WTC11 (cell line): ENCODE measurements around the gene ZNF443. TPM values are rescaled to one million over a fixed set of nuclear protein-coding genes. Genes with fewer than 3 reads are reported as not detected.

ENCODE experiments used
- ATF1 ChIP-seq: sonication (generic); formaldehyde crosslinking; IDR thresholded peaks from 2 replicates; pipeline ENCODE4 v1.8.1; 2023; ENCODE audit warnings: mild to moderate bottlenecking, moderate library complexity, missing genetic modification reagents
- ATF6 ChIP-seq: sonication (generic); formaldehyde crosslinking; IDR thresholded peaks from 2 replicates; pipeline ENCODE4 v1.8.1; 2023; ENCODE audit warnings: mild to moderate bottlenecking, missing genetic modification reagents
- ELF4 ChIP-seq: sonication (generic); formaldehyde crosslinking; IDR thresholded peaks from 2 replicates; pipeline ENCODE4 v1.8.1; 2022; ENCODE audit warnings: low read depth, mild to moderate bottlenecking, moderate library complexity, missing genetic modification reagents
- EMX1 ChIP-seq: fragments of 250-450 bp; sonication (Bioruptor Pico); IDR thresholded peaks from 2 replicates; pipeline ENCODE4 v1.8.0; 2021; ENCODE audit warnings: mild to moderate bottlenecking
- FOXP4 ChIP-seq: sonication (generic); formaldehyde crosslinking; IDR thresholded peaks from 2 replicates; pipeline ENCODE4 v1.8.0; 2022; ENCODE audit warnings: mild to moderate bottlenecking, missing genetic modification reagents
- HMGA2 ChIP-seq: fragments of 250-450 bp; sonication (Bioruptor Pico); IDR thresholded peaks from 2 replicates; pipeline ENCODE4 v1.4.0; 2021; ENCODE audit warnings: mild to moderate bottlenecking, moderate library complexity
- NFE2L1 ChIP-seq: sonication (generic); formaldehyde crosslinking; IDR thresholded peaks from 2 replicates; pipeline ENCODE4 v1.8.1; 2023; ENCODE audit warnings: missing genetic modification reagents
- NFYB ChIP-seq: sonication (generic); formaldehyde crosslinking; conservative IDR thresholded peaks from 2 replicates; pipeline ENCODE4 v1.8.0; 2022; ENCODE audit warnings: low read depth, missing genetic modification reagents
- NR2C2 ChIP-seq: sonication (generic); formaldehyde crosslinking; IDR thresholded peaks from 2 replicates; pipeline ENCODE4 v1.8.0; 2022; ENCODE audit warnings: mild to moderate bottlenecking, missing genetic modification reagents
- ZBTB43 ChIP-seq: sonication (generic); formaldehyde crosslinking; IDR thresholded peaks from 2 replicates; pipeline ENCODE4 v1.8.1; 2023; ENCODE audit warnings: mild to moderate bottlenecking, missing genetic modification reagents
- ZNF219 ChIP-seq: sonication (generic); formaldehyde crosslinking; IDR thresholded peaks from 2 replicates; pipeline ENCODE4 v1.8.0; 2023; ENCODE audit warnings: missing genetic modification reagents, mild to moderate bottlenecking, borderline replicate concordance
- ZNF232 ChIP-seq: sonication (generic); formaldehyde crosslinking; IDR thresholded peaks from 2 replicates; pipeline ENCODE4 v1.8.0; 2022; ENCODE audit warnings: mild to moderate bottlenecking, missing genetic modification reagents
- ZNF281 ChIP-seq: sonication (generic); formaldehyde crosslinking; IDR thresholded peaks from 2 replicates; pipeline ENCODE4 v1.8.0; 2023; ENCODE audit warnings: mild to moderate bottlenecking, missing genetic modification reagents
- ZNF416 ChIP-seq: fragments of 250-450 bp; sonication (Bioruptor Pico); IDR thresholded peaks from 2 replicates; pipeline ENCODE4 v1.9.0; 2021; ENCODE audit warnings: mild to moderate bottlenecking, inconsistent platforms
- ZNF671 ChIP-seq: fragments of 250-450 bp; sonication (Bioruptor Pico); IDR thresholded peaks from 2 replicates; pipeline ENCODE4 v1.8.0; 2021; ENCODE audit warnings: mild to moderate bottlenecking
- total RNA-seq: library from RNA; stranded (reverse); gene quantifications from 3 replicates; pipeline ENCODE4 v1.2.3, GENCODE V29; 2021
- TF ChIP-seq, protein P1 (sequence below): sonication (generic); formaldehyde crosslinking; IDR thresholded peaks from 2 replicates; pipeline ENCODE4 v1.8.1; 2022; ENCODE audit warnings: mild to moderate bottlenecking, moderate library complexity, missing genetic modification reagents
- TF ChIP-seq, protein P2 (sequence below): sonication (generic); formaldehyde crosslinking; IDR thresholded peaks from 2 replicates; pipeline ENCODE4 v1.8.1; 2022; ENCODE audit warnings: missing genetic modification reagents, borderline replicate concordance
- TF ChIP-seq, protein P3 (sequence below): sonication (generic); formaldehyde crosslinking; IDR thresholded peaks from 2 replicates; pipeline ENCODE4 v1.8.1; 2023; ENCODE audit warnings: mild to moderate bottlenecking, missing genetic modification reagents, moderate library complexity
- TF ChIP-seq, protein P4 (sequence below): fragments of 250-450 bp; sonication (Bioruptor Pico); IDR thresholded peaks from 2 replicates; pipeline ENCODE4 v1.9.0; 2021; ENCODE audit warnings: mild to moderate bottlenecking, borderline replicate concordance
- TF ChIP-seq, protein P5 (sequence below): fragments of 250-450 bp; sonication (Bioruptor Pico); IDR thresholded peaks from 2 replicates; pipeline ENCODE4 v2.1.2; 2022; ENCODE audit warnings: mild to moderate bottlenecking, moderate library complexity

ZNF443 gene
- total RNA-seq, 1 experiment from 2014 or later = 8.0 TPM

GRCh38 chr19:12484371-12485051 lies 43.7 kb upstream of the ZNF443 start, which contains the start of gene ZNF709 (continued):
- TF ChIP-seq ATF6 (CRISPR knock-in tag) (no peak), ZNF671 (no peak), NR2C2 (CRISPR knock-in tag) (no peak), NFYB (peak; percentile 76), ZBTB43 (CRISPR knock-in tag) (0 out of 2 replicates have a peak, but pooled peaks have one; percentile 43), HMGA2 (no peak), EMX1 (no peak), ELF4 (CRISPR knock-in tag) (no peak), ZNF281 (0 out of 2 replicates have a peak, but pooled peaks have one; percentile 12), ZNF416 (CRISPR knock-in tag) (peak; percentile 78; the same call in 1 of the 2 replicates), ATF1 (no peak), ZNF219 (CRISPR knock-in tag) (no peak), NFE2L1 (CRISPR knock-in tag) (no peak), ZNF232 (CRISPR knock-in tag) (0 out of 2 replicates have a peak, but pooled peaks have one; percentile 26), FOXP4 (CRISPR knock-in tag) (no peak)
- TF ChIP-seq, protein P1, sequence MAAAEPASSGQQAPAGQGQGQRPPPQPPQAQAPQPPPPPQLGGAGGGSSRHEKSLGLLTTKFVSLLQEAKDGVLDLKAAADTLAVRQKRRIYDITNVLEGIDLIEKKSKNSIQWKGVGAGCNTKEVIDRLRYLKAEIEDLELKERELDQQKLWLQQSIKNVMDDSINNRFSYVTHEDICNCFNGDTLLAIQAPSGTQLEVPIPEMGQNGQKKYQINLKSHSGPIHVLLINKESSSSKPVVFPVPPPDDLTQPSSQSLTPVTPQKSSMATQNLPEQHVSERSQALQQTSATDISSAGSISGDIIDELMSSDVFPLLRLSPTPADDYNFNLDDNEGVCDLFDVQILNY (CRISPR knock-in tag) = no peak; the same call in 1 of the 2 replicates
- TF ChIP-seq, protein P2, sequence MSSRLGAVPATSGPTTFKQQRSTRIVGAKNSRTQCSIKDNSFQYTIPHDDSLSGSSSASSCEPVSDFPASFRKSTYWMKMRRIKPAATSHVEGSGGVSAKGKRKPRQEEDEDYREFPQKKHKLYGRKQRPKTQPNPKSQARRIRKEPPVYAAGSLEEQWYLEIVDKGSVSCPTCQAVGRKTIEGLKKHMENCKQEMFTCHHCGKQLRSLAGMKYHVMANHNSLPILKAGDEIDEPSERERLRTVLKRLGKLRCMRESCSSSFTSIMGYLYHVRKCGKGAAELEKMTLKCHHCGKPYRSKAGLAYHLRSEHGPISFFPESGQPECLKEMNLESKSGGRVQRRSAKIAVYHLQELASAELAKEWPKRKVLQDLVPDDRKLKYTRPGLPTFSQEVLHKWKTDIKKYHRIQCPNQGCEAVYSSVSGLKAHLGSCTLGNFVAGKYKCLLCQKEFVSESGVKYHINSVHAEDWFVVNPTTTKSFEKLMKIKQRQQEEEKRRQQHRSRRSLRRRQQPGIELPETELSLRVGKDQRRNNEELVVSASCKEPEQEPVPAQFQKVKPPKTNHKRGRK (CRISPR knock-in tag) = 0 out of 2 replicates have a peak, but pooled peaks have one; percentile 20
- TF ChIP-seq, protein P3, sequence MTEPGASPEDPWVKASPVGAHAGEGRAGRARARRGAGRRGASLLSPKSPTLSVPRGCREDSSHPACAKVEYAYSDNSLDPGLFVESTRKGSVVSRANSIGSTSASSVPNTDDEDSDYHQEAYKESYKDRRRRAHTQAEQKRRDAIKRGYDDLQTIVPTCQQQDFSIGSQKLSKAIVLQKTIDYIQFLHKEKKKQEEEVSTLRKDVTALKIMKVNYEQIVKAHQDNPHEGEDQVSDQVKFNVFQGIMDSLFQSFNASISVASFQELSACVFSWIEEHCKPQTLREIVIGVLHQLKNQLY (CRISPR knock-in tag) = no peak
- TF ChIP-seq, protein P4, sequence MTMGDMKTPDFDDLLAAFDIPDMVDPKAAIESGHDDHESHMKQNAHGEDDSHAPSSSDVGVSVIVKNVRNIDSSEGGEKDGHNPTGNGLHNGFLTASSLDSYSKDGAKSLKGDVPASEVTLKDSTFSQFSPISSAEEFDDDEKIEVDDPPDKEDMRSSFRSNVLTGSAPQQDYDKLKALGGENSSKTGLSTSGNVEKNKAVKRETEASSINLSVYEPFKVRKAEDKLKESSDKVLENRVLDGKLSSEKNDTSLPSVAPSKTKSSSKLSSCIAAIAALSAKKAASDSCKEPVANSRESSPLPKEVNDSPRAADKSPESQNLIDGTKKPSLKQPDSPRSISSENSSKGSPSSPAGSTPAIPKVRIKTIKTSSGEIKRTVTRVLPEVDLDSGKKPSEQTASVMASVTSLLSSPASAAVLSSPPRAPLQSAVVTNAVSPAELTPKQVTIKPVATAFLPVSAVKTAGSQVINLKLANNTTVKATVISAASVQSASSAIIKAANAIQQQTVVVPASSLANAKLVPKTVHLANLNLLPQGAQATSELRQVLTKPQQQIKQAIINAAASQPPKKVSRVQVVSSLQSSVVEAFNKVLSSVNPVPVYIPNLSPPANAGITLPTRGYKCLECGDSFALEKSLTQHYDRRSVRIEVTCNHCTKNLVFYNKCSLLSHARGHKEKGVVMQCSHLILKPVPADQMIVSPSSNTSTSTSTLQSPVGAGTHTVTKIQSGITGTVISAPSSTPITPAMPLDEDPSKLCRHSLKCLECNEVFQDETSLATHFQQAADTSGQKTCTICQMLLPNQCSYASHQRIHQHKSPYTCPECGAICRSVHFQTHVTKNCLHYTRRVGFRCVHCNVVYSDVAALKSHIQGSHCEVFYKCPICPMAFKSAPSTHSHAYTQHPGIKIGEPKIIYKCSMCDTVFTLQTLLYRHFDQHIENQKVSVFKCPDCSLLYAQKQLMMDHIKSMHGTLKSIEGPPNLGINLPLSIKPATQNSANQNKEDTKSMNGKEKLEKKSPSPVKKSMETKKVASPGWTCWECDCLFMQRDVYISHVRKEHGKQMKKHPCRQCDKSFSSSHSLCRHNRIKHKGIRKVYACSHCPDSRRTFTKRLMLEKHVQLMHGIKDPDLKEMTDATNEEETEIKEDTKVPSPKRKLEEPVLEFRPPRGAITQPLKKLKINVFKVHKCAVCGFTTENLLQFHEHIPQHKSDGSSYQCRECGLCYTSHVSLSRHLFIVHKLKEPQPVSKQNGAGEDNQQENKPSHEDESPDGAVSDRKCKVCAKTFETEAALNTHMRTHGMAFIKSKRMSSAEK (CRISPR knock-in tag) = no peak
- TF ChIP-seq, protein P5, sequence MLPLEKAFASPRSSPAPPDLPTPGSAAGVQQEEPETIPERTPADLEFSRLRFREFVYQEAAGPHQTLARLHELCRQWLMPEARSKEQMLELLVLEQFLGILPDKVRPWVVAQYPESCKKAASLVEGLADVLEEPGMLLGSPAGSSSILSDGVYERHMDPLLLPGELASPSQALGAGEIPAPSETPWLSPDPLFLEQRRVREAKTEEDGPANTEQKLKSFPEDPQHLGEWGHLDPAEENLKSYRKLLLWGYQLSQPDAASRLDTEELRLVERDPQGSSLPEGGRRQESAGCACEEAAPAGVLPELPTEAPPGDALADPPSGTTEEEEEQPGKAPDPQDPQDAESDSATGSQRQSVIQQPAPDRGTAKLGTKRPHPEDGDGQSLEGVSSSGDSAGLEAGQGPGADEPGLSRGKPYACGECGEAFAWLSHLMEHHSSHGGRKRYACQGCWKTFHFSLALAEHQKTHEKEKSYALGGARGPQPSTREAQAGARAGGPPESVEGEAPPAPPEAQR (CRISPR knock-in tag) = no peak
